Cardiac muscle cell (in vitro differentiated cells and primary cell): ENCODE data around the gene KIF4A. TPM values are rescaled to one million over a fixed set of nuclear protein-coding genes. Genes with fewer than 3 reads are reported as not detected.
A peak's percentile ranks its signal among the peaks of the same experiment; 100 is the strongest.
"Not testable (repeated sequence)": the region's sequence is repeated elsewhere in the genome, so short reads cannot be mapped to it uniquely, and the experiment has no call there.

Experiments
- DNase-seq, 2 donors: peaks; one replicate each; pipeline versions ENCODE4 v3.0.0 to v3.0.0-alpha.2; 2010 to 2017; ENCODE audit warnings: low read depth in 1 of 2, low spot score in 1 of 2
- H3K27ac ChIP-seq: fragments of 200-600 bp; sonication (generic); 2 replicates; pipeline ENCODE4 v1.5.1; 2016
- H3K27me3 ChIP-seq: fragments of 200-600 bp; sonication (generic); 2 replicates; pipeline ENCODE4 v1.6.0; 2016; ENCODE audit warnings: control low read depth
- H3K36me3 ChIP-seq: fragments of 200-600 bp; sonication (generic); 2 replicates; pipeline ENCODE4 v1.5.1; 2016; ENCODE audit warnings: control low read depth
- H3K4me1 ChIP-seq: fragments of 200-600 bp; sonication (generic); 2 replicates; pipeline ENCODE4 v1.8.1; 2017; ENCODE audit warnings: low read depth, mild to moderate bottlenecking, mixed run types
- H3K4me3 ChIP-seq: fragments of 200-600 bp; sonication (generic); 2 replicates; pipeline ENCODE4 v1.5.1; 2016; ENCODE audit warnings: mild to moderate bottlenecking
- H3K9me3 ChIP-seq: fragments of 200-600 bp; sonication (generic); 2 replicates; pipeline ENCODE4 v1.5.1; 2017; ENCODE audit warnings: low read depth, mild to moderate bottlenecking, control low read depth
- CTCF ChIP-seq: IDR thresholded peaks from 2 replicates; pipeline ENCODE4 v1.5.1; 2012; ENCODE audit warnings: low read depth, mild to moderate bottlenecking, low read length
- polyA plus RNA-seq: library from polyadenylated mRNA; unstranded; fragments of >200 nt; fragmentation: Nextera tagmentation; extraction: Ambion mirVana; gene quantifications from 2 replicates; pipeline ENCODE4 v1.2.1, GENCODE V29; 2016
- total RNA-seq: library from RNA; depleted of rRNA; stranded (reverse); fragments of >200 nt; gene quantifications from 2 replicates; pipeline ENCODE4 v1.2.3, GENCODE V29; 2016

Gene KIF4A
- total and polyA plus RNA-seq, 2 experiments from 2014 or later: 4.7 to 25.1 TPM

- H3K27ac ChIP-seq: no peak overlapping the region
- DNase-seq: no peak
- no peaks in the 10 kb centered on the region for H3K36me3 ChIP-seq
- no peak overlapping the region for H3K4me3 ChIP-seq
- H3K9me3 ChIP-seq: no peaks in the 10 kb centered on the region
- H3K4me1 ChIP-seq: no peaks in the 10 kb centered on the region
- TF ChIP-seq CTCF: no peak
- no peaks in the 10 kb centered on the region for H3K27me3 ChIP-seq
Observed at GRCh38 chrX:70293621-70294020, 3.7 kb downstream of the KIF4A start.

GRCh38 chrX:70301716-70302115, 11.8 kb downstream of the KIF4A start:
- TF ChIP-seq CTCF: no peak
- Histone ChIP-seq H3K4me1 (no peaks in the 10 kb centered on the region), H3K9me3 (no peaks in the 10 kb centered on the region), H3K4me3 (no peak overlapping the region), H3K36me3 (no peaks in the 10 kb centered on the region), H3K27me3 (no peaks in the 10 kb centered on the region), H3K27ac (no peak overlapping the region)
- peak in 1 of 2 donors; percentile 75 for DNase-seq

GRCh38 chrX:70313503-70313902, 23.6 kb downstream of the KIF4A start:
- no peak overlapping the region for H3K4me3 ChIP-seq
- H3K27ac ChIP-seq: no peak overlapping the region
- DNase-seq: peak in 1 of 2 donors; percentile 58
- no peaks in the 10 kb centered on the region for H3K9me3 ChIP-seq
- TF ChIP-seq CTCF: no peak
- no peaks in the 10 kb centered on the region for H3K27me3 ChIP-seq
- no peaks in the 10 kb centered on the region for H3K4me1 ChIP-seq
- H3K36me3 ChIP-seq: no peaks in the 10 kb centered on the region

- TF ChIP-seq CTCF: no peak
- Histone ChIP-seq H3K9me3 (no peaks in the 10 kb centered on the region), H3K27me3 (no peaks in the 10 kb centered on the region), H3K27ac (no peak overlapping the region), H3K4me3 (no peak overlapping the region), H3K4me1 (no peaks in the 10 kb centered on the region), H3K36me3 (no peaks in the 10 kb centered on the region)
- DNase-seq: no peak
Observed at GRCh38 chrX:70322784-70323183, 32.9 kb downstream of the KIF4A start.

- not testable (repeated sequence) for H3K36me3 ChIP-seq
Observed at GRCh38 chrX:70323628-70324027, 33.7 kb downstream of the KIF4A start.

GRCh38 chrX:70324326-70324725, 34.4 kb downstream of the KIF4A start:
- H3K4me1 ChIP-seq: no peaks in the 10 kb centered on the region
- no peak overlapping the region for H3K4me3 ChIP-seq
- no peaks in the 10 kb centered on the region for H3K36me3 ChIP-seq
- no peak for DNase-seq
- no peak for TF ChIP-seq CTCF
- H3K27me3 ChIP-seq: no peaks in the 10 kb centered on the region
- H3K27ac ChIP-seq: no peak overlapping the region
- no peaks in the 10 kb centered on the region for H3K9me3 ChIP-seq

More at GRCh38 chrX:70323628-70324027, 33.7 kb downstream of the KIF4A start:
- DNase-seq, H3K4me3 ChIP-seq, H3K4me1 ChIP-seq, H3K9me3 ChIP-seq, H3K27me3 ChIP-seq, H3K27ac ChIP-seq: not testable (repeated sequence)
